NCI-H345 (cell line): ENCODE results near the gene WNK2.

Experiments used
- DNase-seq: peaks from one replicate; lab custom pipeline; 2025; lab: John Stamatoyannopoulos, UW

The WNK2 gene

DNA sequence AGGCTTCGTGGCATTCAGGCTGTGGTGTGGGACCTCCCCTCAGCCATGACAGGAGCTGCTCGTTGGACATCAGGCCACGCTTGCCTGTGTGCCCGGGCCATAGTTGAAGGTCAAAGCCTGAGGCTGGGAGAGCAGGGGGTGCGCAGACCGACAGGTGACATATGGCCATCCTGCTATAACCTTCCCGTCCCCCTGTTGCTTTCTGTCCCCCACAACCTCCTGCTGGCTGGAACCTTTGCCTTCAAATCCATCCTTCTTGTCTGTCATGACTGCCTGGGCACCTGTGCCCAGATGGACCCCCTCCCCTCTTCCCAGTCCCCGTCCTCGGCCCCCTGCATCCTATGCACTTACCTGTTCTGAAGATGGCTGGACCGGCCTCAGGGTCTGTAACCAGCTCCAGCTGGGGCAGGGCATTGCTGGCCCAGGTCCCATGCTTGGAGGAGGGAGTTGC, 83.2 kb downstream of the WNK2 start:
- no peak for DNase-seq

DNA sequence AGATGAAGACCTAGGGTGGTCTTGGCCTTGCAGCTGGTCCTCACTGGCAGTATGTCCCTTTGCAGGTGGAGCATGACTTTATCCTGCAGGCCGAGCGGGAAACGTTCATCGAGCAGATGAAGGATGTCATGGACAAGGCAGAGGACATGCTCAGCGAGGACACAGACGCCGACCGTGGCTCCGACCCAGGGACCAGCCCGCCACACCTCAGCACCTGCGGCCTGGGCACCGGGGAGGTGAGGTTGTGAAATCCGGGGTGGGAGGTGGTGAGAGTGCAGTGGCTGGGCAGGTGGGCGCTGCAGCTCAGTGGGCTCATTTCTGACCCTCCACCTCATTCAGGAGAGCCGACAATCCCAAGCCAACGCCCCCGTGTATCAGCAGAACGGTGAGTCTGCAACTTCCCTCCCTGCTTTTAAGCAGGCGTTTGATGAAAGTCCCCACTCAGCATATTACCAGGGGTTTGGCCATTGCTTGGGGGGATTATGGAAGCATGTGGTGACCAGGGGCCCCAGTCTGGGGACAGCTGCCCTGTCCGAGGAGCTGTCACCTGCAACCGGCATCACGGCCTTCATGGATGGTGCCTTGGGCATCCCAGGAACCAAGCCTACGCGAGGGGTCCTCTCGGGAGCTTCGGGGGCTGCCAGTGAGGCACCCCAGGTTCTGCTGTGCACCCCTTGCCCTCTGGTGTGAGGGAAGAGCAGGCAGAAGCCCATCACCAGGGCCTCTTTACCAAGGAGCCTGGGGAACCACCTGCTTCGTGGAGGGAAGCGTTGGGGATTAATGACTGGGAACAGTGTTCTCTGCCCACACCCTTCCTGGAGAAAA, 84.0 kb downstream of the WNK2 start:
- DNase-seq, result no peak

- peak; percentile 85 for DNase-seq
These were observed 84.8 kb downstream of the WNK2 start for GRCh38 chr9:93268551-93269314.

DNA sequence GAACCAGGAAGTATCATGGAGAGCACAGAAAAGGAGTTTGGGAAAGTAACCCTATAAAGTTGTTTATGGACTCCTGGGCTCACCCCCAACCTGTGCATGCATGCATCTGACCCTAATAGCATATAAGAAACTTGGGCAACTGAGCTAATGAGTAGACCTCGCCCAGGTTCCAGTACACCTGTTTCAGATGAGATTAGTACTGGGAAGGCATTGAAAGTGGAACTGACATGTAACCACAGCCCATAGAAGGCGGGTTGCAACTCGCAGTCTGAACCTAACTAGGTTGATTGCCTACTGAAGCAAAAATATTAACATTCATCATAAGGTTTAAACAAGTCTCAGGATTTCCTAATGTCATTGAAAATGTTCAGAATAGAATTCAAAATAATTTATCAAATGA, 87.0 kb downstream of the WNK2 start:
- no peak for DNase-seq

DNA sequence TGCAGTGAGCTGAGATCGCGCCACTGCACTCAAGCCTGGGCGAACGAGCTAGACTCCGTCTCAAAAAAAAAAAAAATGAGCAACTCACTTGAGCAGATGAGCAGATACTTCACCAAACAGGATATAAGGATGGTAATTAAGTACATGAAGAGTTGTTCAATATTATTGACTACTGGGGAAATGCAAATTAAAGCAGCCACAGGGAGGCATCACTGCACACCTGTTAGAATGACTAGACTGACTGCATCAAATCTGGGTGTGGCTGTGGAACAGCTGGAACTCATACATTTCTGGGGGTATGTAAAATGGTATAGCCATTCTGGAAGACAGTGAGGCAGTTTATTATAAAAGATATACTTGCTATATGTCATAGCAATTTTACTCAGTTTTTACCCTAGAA, 93.0 kb downstream of the WNK2 start:
- no peak for DNase-seq

GRCh38 chr9:93278144-93278543, 94.2 kb downstream of the WNK2 start:
- no peak for DNase-seq

GRCh38 chr9:93280661-93281259, 96.8 kb downstream of the WNK2 start:
- DNase-seq, result no peak

GRCh38 chr9:93286252-93287188, 102.6 kb downstream of the WNK2 start:
- no peak for DNase-seq

- DNase-seq, result no peak
These were observed 103.2 kb downstream of the WNK2 start for GRCh38 chr9:93287189-93287552.

- no peak for DNase-seq
These were observed 103.7 kb downstream of the WNK2 start for GRCh38 chr9:93287593-93287992.

GRCh38 chr9:93288341-93288740, 104.4 kb downstream of the WNK2 start:
- DNase-seq, result no peak

GRCh38 chr9:93288891-93289883, 105.2 kb downstream of the WNK2 start:
- DNase-seq, result no peak

GRCh38 chr9:93290495-93291434, 106.8 kb downstream of the WNK2 start:
- DNase-seq, result no peak

DNA sequence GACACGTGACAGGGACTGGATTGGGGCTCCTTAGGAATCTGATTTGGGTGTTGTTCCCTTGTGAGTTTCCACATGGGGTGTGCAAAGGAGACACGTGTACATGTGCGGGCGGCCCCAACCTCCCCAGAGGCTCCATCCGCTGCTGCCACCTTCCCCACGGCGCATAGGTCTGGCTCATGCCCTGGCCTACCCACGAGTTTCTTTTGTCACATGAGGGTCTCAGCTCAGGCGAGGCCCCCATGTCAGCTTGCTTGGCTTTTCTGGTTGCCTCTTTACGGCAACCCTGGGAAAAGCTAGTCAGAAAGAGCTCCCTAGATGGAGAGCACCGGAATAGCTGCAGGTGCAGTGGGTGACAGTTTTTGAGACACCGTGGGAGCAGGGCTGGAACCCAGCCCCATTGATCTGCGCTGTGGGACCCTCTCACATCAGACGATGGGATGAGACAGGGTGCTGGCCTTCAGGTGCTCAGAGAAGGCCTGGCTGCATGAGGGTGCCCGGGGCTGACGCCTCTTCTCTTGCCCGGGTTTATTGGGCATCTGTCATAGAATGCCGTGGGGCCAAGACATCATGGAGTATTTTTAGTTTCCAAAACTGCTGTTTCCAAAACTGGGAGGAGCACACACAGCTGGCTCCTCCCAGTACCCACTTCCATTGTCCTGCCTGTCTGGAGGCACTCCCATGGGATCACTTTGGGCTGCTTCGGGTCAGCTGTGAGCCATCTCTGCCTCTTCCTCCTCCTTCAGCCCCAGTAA, 107.8 kb downstream of the WNK2 start:
- DNase-seq, result no peak

DNA sequence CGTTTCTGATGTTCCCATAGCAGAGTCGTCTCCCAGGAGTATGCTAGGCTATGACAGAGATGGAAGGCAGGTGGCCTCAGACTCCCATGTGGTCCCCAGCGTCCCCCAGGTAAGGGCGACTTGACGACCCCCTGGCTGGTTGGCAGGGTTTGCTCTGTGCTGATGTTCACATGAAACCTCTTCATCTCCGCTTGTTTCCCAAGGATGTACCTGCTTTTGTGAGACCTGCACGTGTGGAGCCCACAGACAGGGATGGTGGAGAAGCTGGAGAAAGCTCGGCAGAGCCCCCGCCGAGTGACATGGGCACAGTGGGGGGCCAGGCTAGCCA, 108.3 kb downstream of the WNK2 start:
- DNase-seq, result no peak

- no peak for DNase-seq
These were observed 108.9 kb downstream of the WNK2 start for GRCh38 chr9:93292664-93293328.

GRCh38 chr9:93294011-93294410, 110.1 kb downstream of the WNK2 start:
- no peak for DNase-seq

DNA sequence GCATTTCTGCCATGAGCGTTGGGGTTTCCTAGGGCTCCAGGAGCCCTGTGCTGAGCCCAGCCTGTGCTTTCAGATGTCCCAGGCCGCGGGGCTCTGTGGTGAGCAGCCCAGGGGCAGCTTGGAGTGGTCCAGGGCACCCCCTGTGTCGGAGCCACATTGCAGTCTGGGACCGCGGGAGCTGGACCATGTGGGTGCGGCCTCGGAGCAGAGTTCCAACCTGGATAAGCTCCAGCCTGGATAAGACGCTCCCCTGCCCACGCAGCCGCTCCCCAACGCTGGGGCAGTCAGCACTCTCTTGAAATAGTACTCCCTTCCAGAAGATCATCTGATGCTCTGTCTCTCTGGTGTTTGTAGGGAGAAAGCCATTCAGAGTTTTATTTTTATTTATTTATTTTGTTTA, 111.1 kb downstream of the WNK2 start:
- no peak for DNase-seq
